ENCODE results near the gene FRMD4A. TPM values are rescaled to one million over a fixed set of nuclear protein-coding genes. Genes with fewer than 3 reads are reported as not detected.

Gene FRMD4A
- total RNA-seq, 1 experiment from 2014 or later = 0.23 TPM

- no peaks in the 10 kb centered on the region for H3K36me3 Mint-ChIP-seq (ENCODE audit: insufficient read depth, unreplicated experiment)
- TF ChIP-seq, protein P1, sequence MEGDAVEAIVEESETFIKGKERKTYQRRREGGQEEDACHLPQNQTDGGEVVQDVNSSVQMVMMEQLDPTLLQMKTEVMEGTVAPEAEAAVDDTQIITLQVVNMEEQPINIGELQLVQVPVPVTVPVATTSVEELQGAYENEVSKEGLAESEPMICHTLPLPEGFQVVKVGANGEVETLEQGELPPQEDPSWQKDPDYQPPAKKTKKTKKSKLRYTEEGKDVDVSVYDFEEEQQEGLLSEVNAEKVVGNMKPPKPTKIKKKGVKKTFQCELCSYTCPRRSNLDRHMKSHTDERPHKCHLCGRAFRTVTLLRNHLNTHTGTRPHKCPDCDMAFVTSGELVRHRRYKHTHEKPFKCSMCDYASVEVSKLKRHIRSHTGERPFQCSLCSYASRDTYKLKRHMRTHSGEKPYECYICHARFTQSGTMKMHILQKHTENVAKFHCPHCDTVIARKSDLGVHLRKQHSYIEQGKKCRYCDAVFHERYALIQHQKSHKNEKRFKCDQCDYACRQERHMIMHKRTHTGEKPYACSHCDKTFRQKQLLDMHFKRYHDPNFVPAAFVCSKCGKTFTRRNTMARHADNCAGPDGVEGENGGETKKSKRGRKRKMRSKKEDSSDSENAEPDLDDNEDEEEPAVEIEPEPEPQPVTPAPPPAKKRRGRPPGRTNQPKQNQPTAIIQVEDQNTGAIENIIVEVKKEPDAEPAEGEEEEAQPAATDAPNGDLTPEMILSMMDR (IDR thresholded peaks at IDR 0.05; ENCODE audit: unreplicated experiment) = no peak
- BruUV-seq (replicated peaks) = no TSS peak
- no peaks in the 10 kb centered on the region for H3K4me1 Mint-ChIP-seq (ENCODE audit: insufficient read depth, unreplicated experiment)
- H3K27me3 Mint-ChIP-seq (ENCODE audit: insufficient read depth, unreplicated experiment) = no peaks in the 10 kb centered on the region
- DNase-seq (ENCODE audit: unreplicated experiment) = no peak
- POLR2A ChIA-PET = no interaction called here
- intact Hi-C loops (cut with micrococcal nuclease) = no loop called here
- no peak overlapping the region for H3K27ac Mint-ChIP-seq (ENCODE audit: low read depth, unreplicated experiment)
- no peaks in the 10 kb centered on the region for H3K9me3 Mint-ChIP-seq (ENCODE audit: unreplicated experiment)
- CTCF ChIA-PET = no interaction called here
- H3K4me3 Mint-ChIP-seq (ENCODE audit: unreplicated experiment) = no peak overlapping the region
Observed at GRCh38 chr10:13915710-13916109, 415.0 kb downstream of the FRMD4A start.

GRCh38 chr10:13913897-13914296, 416.8 kb downstream of the FRMD4A start:
- H3K27me3 Mint-ChIP-seq (ENCODE audit: insufficient read depth, unreplicated experiment) = no peaks in the 10 kb centered on the region
- no TSS peak for BruUV-seq (replicated peaks)
- intact Hi-C loops (cut with micrococcal nuclease) = no loop called here
- H3K27ac Mint-ChIP-seq (ENCODE audit: low read depth, unreplicated experiment) = no peak overlapping the region
- TF ChIP-seq, protein P1 (IDR thresholded peaks at IDR 0.05; ENCODE audit: unreplicated experiment) = no peak
- no peak for DNase-seq (ENCODE audit: unreplicated experiment)
- H3K4me3 Mint-ChIP-seq (ENCODE audit: unreplicated experiment) = no peak overlapping the region
- no peaks in the 10 kb centered on the region for H3K36me3 Mint-ChIP-seq (ENCODE audit: insufficient read depth, unreplicated experiment)
- POLR2A ChIA-PET = no interaction called here
- CTCF ChIA-PET = interaction anchor here (0.6 kb wide), 1 partner anchor 606 kb away, joined by 3 read pairs; no protein-coding TSS in a partner anchor
- no peaks in the 10 kb centered on the region for H3K4me1 Mint-ChIP-seq (ENCODE audit: insufficient read depth, unreplicated experiment)
- no peaks in the 10 kb centered on the region for H3K9me3 Mint-ChIP-seq (ENCODE audit: unreplicated experiment)

DNA sequence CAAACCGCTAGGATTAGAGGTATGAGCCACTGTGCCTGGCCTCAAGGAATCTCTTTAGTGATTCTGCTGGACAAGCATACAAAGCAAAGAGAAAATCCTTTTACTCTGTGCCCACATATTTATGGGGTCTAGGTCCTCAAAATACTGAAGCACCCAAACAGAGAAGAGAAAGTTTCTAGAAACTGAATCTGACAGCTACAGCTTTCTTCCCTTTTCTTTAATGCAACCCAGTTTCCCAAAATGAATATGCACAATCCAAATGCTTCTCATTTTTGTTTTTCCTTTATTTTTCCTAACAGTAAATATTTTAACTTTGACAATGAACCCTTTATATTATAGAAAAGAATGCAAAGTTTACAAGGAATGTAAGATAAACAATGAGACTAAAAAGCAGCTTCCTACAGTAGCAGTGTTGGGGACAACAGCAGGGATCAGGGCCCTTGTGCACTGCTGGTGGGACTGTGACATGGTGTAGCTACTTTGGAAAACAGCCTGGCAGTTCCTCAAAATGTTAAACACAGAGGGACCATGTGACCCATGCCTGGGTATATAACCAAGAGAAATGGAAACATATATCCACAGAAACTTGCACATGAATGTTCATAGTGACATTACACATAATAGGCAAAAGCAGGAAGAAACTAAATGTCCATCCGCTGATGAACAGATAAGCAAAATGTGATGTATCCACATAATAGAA, 418.8 kb downstream of the FRMD4A start:
- POLR2A ChIA-PET = interaction anchor here (0.6 kb wide), 1 partner anchor 613 kb away, joined by 4 read pairs; no protein-coding TSS in a partner anchor
- H3K9me3 Mint-ChIP-seq (ENCODE audit: unreplicated experiment) = no peaks in the 10 kb centered on the region
- H3K4me1 Mint-ChIP-seq (ENCODE audit: insufficient read depth, unreplicated experiment) = no peaks in the 10 kb centered on the region
- no peaks in the 10 kb centered on the region for H3K27me3 Mint-ChIP-seq (ENCODE audit: insufficient read depth, unreplicated experiment)
- no peak overlapping the region for H3K27ac Mint-ChIP-seq (ENCODE audit: low read depth, unreplicated experiment)
- TF ChIP-seq, protein P1 (IDR thresholded peaks at IDR 0.05; ENCODE audit: unreplicated experiment) = no peak
- no peak overlapping the region for H3K4me3 Mint-ChIP-seq (ENCODE audit: unreplicated experiment)
- no TSS peak for BruUV-seq (replicated peaks)
- no peak for DNase-seq (ENCODE audit: unreplicated experiment)
- intact Hi-C loops (cut with micrococcal nuclease) = no loop called here
- H3K36me3 Mint-ChIP-seq (ENCODE audit: insufficient read depth, unreplicated experiment) = no peaks in the 10 kb centered on the region
- CTCF ChIA-PET = interaction anchor here (0.6 to 1.6 kb wide), 3 partner anchors 13 to 182 kb away, joined by 3 to 5 read pairs (median 4); no protein-coding TSS in a partner anchor

GRCh38 chr10:13909516-13910258, 421.0 kb downstream of the FRMD4A start:
- Mint-ChIP-seq H3K36me3 (ENCODE audit: insufficient read depth, unreplicated experiment) (no peaks in the 10 kb centered on the region), H3K27ac (ENCODE audit: low read depth, unreplicated experiment) (no peak overlapping the region), H3K9me3 (ENCODE audit: unreplicated experiment) (no peaks in the 10 kb centered on the region), H3K4me3 (ENCODE audit: unreplicated experiment) (no peak overlapping the region), H3K4me1 (ENCODE audit: insufficient read depth, unreplicated experiment) (no peaks in the 10 kb centered on the region), H3K27me3 (ENCODE audit: insufficient read depth, unreplicated experiment) (no peaks in the 10 kb centered on the region)
- BruUV-seq (replicated peaks) = no TSS peak
- intact Hi-C loops (cut with micrococcal nuclease) = no loop called here
- TF ChIP-seq, protein P1 (IDR thresholded peaks at IDR 0.05; ENCODE audit: unreplicated experiment) = no peak
- POLR2A ChIA-PET = interaction anchor here (1.0 kb wide), 1 partner anchor 11 kb away, joined by 6 read pairs; no protein-coding TSS in a partner anchor
- no peak for DNase-seq (ENCODE audit: unreplicated experiment)
- CTCF ChIA-PET = no interaction called here

Data from MCF 10A (cell line).